IMR-90 (cell line): Measurements from ENCODE around the gene ANKRD52.

ENCODE experiments used
- CEBPB ChIP-seq: IDR thresholded peaks from 2 replicates; pipeline ENCODE4 v1.6.1; 2012; ENCODE audit warnings: low read depth, low read length, improper control_type of control experiment
- CTCF ChIP-seq: conservative IDR thresholded peaks from 2 replicates; pipeline ENCODE4 v1.5.1; 2012; ENCODE audit warnings: mild to moderate bottlenecking, low read depth, low read length, improper control_type of control experiment
- POLR2A ChIP-seq: IDR thresholded peaks from 2 replicates; pipeline ENCODE4 v1.6.1; 2012; ENCODE audit warnings: mild to moderate bottlenecking, low read depth, low read length
- TF ChIP-seq, protein P1 (sequence below): fragments of 150-350 bp; IDR thresholded peaks from 2 replicates; pipeline ENCODE4 v1.6.1; 2017; ENCODE audit warnings: mild to moderate bottlenecking, antibody characterized with exemption, low read length, low read depth

- TF ChIP-seq CTCF = no peak
- TF ChIP-seq, protein P1, sequence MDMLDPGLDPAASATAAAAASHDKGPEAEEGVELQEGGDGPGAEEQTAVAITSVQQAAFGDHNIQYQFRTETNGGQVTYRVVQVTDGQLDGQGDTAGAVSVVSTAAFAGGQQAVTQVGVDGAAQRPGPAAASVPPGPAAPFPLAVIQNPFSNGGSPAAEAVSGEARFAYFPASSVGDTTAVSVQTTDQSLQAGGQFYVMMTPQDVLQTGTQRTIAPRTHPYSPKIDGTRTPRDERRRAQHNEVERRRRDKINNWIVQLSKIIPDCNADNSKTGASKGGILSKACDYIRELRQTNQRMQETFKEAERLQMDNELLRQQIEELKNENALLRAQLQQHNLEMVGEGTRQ = no peak
- TF ChIP-seq CEBPB = no peak
- no peak for TF ChIP-seq POLR2A
Observed at GRCh38 chr12:56300644-56301464, 42.7 kb upstream of the ANKRD52 start.
